ENCODE measurements around the gene S100A1.
"Not testable (repeated sequence)": the region's sequence is repeated elsewhere in the genome, so short reads cannot be mapped to it uniquely, and the experiment has no call there.

S100A1 gene

DNA sequence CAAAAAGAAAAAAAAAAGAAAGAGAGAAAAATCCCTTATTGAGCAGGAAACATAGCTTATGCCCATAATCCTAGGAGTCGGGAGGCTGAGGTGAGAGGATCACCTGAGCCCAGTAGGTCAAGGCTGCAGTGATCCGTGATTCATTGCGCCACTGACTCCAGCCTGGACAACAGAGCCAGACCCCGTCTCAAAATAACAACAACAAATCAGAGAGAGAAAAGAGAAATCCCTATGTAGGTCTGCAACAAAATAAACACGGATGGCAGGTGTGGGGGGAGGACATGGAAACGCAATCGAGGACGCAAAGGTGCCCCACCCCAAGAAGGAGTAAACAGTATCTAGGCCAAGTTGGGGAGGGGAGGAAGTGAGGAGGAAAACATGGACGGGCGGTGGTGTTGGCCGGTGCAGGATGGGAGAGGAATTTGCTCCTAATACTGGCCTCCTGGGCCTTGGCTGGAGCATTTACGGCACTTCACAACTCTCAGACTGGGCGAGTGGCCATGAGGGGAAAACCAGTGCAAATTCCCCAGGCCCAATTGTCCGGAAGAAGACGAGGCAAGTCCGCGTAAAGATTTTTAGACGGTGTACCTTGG lies 5.0 kb downstream of the S100A1 start:
- FAIRE-seq: no peak

DNA sequence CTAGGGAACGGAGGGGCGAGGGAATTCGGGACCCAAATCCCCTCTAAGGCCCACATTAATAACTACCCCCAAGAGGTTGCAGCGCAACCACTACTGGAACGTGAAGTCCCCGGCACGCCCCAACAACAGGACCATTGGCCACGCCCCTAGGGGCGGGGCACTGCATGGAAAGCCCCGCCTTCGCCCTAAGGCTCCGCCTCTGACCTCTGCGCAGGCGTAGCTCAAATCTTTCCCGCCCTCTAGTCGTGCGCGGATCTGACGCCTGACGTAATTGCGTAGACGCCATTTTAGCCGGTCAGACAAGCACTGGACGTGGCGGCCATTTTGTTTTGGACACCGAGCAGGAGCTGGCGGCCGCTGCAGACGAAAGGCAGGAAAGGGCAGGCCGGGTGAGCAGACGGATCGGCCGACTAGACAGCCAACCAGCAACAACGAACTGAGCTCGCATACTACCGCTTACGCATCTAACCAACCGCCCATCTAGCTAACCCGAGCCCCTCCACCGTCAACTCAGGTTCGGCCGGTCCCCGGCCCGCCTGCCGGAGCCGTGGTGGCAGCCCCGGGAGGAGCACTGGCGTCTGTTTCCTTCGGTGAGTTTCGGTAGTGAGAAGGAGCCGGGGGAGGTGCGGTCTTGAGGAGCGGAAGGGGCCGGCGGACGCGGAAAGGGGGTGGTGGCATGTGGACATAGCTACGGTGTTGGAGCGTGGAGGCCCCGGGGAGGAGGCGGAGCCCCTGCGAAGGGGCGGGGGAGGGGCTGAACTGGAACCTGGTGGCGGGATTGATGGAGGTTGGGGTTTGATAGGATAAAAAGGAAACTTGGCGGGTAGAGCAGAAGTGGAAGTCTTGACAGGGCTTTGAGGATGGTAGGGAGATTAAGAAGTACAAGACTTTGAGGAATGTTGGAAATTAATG lies 5.8 kb downstream of the S100A1 start, which contains the start of gene CHTOP:
TSS of gene CHTOP (plus strand) at position 313 of the 912 bp plus-strand sequence. CDS start 2,523 bp downstream, outside the sequence.
- peak; percentile 90 for FAIRE-seq

DNA sequence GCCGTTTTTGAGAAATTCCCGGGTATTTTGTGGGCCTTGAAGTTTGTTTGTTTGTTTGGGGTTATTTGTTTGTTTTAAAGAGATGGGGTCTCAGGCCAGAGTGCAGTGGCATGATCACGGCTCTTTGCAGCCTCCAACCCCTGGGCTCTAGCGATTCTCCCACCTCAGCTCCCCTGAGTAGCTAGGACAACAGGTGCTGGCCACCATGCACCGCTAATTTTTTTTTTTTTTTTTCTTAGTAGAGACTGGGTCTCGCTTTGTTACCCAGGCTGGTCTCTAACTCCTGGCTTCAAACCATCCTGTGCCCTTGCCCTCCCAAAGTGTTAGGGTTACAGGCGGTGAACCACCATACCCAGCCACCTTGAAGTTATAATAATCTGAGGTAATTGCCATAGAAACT lies 7.6 kb downstream of the S100A1 start:
- FAIRE-seq: no peak

DNA sequence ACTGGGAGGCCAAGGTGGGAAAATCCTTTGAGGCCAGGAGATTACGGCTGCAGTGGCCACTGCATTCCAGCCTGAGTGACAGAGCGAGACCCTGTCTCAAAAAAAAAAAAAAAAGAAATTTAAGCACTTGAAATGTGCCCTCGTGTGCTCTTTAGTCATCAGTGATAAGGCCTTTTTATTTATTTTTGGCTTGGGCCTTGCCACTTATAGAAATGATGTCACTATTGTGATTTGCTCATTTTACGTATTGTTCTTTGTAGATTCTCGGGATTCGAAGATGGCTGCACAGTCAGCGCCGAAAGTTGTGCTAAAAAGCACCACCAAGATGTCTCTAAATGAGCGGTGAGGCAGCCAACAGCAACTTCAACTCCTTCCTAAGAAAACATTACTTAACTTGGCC lies 8.1 kb downstream of the S100A1 start:
- FAIRE-seq: no peak

DNA sequence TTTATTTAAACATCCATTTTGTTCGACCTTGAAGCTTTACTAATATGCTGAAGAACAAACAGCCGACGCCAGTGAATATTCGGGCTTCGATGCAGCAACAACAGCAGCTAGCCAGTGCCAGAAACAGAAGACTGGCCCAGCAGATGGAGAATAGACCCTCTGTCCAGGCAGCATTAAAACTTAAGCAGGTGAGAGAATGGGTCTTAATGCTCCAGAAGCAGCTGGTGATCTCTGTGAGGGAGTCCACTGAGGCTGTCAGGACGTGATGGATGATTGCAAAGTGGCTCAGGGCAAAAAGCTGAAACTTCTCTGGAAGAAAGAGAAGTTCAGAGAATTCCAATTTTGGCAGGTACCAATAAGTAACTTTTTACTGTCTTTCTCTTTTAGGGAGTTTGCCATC lies 10.0 kb downstream of the S100A1 start:
- FAIRE-seq: no peak

DNA sequence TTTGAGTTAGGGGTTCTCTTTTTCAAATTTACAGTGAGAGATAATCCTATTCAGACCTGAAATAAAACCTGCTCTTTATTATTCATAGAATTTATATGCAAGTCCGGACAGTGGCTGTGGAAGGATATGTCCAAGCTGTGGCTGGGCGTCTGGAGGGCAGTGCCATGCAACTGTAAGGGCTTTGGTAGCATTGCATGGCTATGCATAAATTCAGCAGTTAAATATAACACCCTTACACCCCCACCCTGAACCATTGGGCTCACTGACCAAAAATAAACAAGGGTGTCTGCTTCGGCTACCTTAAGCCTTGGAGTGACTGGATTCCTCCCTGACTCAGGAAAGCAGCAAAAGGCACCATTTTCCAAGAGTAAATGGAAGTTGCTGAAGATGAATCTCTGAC lies 11.0 kb downstream of the S100A1 start:
- FAIRE-seq: no peak

DNA sequence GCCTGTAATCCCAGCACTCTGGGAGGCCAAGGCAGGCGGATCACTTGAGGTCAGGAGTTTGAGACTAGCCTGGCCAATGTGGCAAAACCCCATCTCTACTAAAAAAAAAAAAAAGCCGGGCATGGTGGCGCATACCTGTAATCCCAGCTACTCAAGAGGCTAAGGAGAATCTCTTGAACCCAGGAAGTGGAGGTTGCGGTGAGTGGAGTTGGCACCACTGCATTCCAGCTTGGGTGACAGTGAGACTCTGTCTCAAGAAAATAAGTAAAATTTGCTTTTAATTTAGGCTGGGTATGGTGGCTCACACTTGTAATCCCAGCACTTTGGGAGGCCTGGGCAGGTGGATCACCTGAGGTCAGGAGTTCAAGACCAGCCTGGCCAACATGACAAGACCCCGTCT lies 12.0 kb downstream of the S100A1 start:
- not testable (repeated sequence) for FAIRE-seq

DNA sequence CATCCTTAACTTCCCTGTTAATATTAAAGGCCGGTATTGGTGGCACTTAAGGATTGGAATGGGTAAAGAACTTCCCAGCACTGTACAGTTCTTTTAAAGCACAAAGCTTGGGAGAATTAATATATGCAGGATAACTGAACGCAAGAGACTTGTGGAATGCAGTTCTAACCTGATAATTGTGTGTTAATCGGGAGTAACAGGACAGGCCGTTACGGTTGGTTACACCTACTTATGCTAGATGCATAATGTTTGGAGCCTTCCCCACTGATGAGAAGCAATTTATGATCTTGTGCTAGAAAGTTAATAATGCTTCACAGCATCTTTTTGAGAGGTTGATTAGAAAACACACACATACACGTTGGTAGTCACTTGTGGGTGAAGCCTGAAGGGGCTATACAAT lies 12.6 kb downstream of the S100A1 start:
- FAIRE-seq: no peak

DNA sequence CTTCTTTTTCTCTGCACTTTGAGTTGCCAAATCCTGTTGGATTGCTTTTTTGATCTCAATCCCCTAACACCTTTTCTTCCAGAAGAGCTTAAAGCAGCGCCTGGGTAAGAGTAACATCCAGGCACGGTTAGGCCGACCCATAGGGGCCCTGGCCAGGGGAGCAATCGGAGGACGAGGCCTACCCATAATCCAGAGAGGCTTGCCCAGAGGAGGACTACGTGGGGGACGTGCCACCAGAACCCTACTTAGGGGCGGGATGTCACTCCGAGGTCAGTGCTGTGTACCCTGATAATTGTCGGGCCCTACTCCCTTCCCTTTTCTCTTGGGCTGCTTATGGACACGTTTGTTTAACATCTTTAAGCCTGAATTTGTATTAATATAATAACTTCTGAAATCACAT lies 13.9 kb downstream of the S100A1 start:
- no peak for FAIRE-seq

DNA sequence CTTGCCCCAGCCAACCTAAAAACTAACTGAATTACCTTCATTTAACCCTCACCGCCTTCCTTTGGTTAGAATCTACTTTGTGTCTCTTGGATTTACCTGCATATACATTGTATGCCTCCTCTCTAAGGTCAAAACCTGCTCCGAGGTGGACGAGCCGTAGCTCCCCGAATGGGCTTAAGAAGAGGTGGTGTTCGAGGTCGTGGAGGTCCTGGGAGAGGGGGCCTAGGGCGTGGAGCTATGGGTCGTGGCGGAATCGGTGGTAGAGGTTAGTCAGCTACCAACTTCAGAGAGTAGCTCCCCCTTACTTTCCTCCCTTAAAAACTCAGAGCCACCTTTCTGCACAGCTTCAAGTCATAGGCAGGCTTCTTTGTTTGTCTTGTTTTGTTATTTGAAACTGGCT lies 14.9 kb downstream of the S100A1 start:
- no peak for FAIRE-seq

DNA sequence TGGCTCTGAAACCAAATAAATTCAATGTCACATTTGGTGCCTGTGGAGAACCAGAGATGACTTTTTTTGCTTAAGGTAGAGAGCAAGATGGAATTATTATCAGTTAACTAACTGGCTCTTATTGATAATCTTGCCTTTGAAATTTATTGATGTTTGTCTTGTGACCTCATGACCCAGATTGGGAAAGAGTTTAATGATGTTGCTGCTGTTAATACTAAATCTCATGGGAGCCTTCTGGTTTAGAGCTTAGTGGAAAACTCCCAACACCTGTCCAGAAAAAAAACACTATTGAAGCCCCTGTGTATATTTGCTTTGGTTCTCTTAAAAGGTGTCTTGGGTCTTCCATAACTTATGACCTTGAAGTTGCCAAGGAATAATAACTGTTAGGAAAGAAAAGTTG lies 15.6 kb downstream of the S100A1 start:
- no peak for FAIRE-seq

DNA sequence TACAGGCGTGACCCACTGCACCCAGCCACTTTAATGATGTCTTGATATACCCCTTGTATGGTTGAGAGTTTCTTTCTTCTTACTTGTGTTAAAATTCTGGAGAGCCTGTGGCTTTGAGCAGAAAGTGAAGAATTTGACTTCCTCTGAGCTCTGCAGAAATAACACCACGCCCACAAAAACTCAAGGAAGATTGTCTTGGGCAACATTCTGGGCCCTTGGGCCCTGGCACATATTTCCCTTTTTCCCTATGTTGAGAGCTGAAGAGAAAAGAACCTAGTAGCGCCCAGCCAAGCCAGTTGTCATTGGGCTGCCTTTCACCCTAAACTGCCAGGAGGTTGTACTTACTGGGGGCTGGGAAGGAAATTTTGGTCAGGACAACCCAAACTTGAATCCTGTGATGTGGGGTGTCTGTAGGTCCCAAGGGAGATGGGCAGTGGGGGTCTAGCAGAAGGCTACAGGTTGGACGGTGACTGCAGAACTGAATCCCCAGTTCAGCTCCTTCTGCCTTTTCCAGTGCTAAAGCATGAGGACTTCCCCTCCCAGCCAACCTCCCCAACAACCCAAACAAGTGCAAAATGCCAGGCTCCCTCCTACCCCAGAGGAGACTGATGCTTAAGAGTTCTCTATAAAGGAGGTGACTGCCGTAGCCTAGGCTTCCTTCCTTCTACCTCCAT lies 18.6 kb downstream of the S100A1 start:
- FAIRE-seq: no peak

DNA sequence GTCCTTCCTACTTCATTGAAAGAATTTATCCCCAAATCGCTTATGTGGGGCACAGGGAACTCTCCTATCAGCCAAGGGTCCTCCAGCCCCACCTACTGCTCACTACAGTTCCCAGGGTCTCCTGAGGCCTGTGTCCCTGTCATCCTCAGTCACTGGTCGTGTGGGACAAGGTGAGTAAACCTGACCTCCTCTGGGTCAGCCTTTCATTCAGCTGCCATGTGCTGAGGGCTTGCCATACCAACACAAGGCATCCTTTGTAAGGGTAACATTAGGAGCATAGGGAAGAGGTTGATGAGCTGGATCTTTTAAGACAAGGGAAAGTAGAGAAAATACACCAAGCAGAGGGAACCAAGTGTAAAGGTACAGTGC lies 19.1 kb downstream of the S100A1 start:
- no peak for FAIRE-seq

DNA sequence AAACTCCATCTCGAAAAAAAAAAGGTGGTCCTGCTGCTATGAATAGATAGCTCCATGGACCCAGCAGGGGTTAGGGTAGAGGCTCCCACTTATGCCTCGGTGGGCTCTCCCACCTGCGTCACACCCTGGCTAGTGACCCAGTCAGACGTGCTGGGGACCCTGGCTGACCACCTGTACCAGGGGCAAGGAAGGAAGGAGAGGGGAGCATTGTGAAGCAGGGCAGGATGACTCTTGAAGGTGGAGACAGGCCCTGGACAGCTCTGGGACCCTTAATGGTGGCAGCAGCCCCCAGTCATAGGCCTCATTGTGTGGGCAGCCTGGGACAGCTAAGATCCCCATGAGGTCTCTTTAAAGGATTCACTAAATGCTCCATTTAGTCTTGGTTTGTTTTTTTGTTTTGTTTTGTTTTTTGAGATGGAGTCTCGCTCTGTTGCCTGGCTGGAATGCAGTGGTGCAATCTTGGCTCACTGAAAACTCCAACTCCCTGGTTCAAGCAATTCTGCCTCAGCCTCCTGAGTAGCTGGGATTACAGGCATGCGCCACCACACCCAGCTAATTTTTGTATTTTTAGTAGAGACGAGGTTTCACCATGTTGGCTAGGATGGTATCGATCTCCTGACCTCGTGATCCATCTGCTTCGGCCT lies 19.9 kb downstream of the S100A1 start:
- FAIRE-seq: no peak

DNA sequence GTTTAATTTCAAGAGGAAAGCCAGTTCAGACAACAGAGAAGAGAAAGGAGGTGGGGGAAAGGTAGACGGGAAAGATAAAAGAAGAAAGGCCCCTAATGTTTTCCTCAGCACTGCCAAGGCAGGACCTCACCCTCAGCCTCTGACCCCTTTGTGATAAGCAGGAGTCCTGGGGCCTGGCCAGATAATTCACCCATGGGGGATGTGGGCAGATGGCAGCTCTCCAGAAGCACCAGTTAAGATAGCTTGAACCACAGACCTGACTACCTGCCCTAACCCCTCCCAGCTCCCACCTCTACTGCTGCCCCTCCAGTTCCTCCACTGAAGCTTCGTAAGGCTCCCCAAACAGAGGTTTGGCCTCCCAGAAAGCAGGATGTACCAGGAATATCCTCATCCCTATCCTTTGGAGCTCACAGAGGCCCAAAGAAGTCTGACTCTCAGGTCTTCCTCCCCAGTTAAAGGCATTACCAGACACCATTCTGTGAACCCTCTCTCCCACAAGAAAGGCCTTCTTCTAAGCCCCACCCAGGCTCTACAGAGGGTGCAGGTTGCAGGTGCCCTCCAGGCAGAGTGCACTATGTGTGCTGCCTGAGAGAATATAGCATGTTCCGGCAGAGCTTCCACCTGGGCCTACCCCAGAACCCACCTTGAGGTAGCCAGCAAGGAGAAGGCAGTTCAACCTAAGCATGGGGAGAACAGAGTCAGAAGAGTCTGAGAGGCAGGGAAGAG lies 21.1 kb downstream of the S100A1 start:
- no peak for FAIRE-seq

DNA sequence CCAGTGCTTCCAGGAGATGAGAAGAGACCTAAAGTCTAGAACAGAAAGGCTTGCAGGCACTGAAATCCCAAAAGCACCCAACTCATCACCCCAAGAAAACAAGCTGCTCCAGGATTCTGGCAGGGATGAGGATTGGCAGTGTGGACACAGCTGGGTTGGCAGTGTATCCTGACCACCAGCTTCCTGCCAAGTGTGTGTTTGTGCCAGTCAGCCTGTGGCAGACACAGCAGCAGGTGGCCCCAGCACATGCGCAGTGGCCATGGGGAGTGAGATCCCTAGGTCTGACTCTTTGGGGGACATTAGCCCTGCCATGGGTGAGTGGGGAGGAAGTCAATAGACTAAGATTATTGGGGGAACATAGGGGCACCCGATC lies 21.6 kb downstream of the S100A1 start:
- no peak for FAIRE-seq

DNA sequence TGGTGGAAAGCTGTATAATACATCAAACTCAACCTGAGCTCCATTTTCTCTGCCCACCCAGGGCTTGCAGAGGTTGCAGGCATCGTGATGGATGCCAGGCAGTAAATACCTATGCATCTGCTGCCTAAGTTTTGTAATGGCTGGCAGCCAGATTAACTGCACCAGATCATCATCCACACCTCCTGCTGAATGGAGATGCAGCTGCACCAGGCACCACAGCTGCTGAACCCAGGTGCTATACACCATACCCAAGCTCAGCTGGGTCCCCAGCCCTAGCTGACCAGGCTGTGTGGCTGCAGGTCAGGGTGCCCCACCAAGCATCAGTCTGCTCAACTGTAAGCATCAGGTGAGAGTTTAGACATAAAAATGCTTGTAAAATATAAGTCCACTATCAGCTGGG lies 23.5 kb downstream of the S100A1 start:
- FAIRE-seq: no peak

DNA sequence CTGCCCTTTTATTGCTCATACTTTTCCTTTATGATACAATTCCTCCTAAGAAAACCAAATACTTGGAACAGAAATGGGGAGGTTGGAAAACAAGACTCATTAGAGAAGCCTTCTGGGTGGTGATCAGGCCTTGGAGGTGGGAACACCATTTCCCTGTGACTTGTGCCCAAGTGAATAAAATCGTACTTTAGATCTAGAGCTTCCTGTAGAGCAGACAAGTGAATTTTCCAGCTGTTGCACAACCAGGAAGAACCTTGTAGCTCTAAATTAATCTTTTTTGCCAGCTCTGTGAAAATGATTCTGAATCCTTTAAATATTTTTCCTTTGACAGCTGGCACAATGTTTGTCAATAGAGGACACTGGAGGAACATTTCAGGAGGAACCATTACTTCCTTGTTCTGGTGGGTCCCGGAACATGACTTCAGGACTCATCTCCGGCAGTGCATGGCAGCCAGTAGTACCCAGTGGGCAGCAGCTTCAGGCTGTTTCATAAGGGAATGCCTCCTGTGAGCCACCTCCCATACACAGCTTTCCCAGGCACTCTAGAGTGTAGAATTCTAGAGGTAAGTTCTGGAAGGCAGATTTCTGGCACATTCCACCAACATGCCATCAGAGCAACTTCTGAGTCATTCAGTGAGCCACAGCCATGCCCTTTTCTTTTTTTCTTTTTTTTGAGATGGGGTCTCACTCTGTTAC lies 24.7 kb downstream of the S100A1 start:
- no peak for FAIRE-seq

DNA sequence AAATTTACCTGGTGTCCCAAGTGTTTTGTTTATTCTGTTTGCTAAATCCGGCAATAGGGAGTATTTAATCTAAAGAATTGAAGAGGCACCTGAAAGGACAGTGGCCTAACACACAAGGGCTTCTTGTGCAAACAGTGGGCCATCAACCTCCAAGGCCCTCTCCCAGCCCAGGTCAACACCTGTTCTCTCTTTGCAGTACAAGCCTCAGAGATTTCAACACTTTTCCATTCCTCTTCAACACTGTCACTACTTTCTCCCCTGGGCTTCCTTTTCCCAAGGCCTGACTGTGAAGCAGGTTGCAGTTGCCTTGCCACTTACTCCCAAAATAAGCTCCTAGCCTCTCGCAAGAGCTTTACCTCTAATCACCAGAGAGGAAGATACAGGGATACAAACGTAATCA lies 27.1 kb downstream of the S100A1 start:
- no peak for FAIRE-seq

DNA sequence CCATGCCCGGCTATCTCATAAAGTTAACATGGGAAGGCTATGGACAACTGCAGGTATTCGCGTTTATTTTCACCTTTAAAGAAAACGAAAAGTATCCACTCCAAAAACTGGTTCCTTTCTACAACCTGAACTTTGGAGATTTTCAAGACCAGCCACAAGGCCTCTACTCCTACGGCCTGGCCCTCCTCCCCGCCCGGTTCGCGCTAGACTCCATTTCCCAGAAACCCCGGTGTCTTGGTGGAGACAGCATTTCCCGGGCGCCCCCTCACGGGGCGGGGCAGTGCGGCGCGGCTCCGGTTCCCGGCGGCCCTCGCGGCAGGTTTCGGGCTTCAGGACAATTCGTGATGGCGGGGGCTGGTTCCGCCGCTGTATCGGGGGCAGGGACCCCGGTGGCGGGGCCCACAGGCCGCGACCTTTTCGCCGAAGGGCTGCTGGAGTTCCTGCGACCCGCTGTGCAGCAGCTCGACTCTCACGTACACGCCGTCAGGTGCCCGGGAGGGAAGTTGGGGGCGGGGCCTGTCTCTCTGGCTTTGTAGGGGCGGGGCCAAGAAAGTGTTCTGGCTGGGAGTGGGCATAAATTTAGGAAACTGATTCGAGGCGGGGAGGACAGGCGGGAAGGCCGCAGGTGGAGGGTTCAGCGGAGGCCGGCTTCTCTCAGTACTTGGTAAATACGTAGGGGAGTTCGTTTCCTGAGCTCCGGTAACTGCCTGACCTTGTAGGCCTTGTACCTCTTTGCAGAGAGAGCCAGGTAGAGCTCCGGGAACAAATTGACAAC lies 30.4 kb downstream of the S100A1 start, which contains the start of gene SNAPIN:
TSS of gene SNAPIN (plus strand) at position 304 of the 775 bp plus-strand sequence. CDS start at position 345, 41 bp downstream.
- peak; percentile 52 for FAIRE-seq

DNA sequence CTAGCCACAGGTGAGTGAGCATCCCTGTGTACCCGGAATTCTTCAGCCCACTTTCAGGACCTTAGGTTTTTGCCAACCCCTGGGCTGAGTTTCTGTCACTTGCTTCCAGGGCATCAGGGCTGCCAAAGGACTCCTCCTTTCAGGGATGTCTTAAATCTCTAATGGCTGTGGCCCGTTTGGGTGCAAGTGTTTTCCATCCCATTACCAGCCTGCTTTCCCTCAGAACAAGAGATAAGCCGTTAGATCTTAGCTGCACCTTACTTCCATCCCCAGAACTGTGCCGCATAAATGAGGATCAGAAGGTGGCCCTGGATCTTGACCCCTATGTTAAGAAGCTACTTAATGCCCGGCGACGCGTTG lies 30.9 kb downstream of the S100A1 start:
- FAIRE-seq: no peak

All from A204.1 (cell line).